Effector CD4-positive, alpha-beta T cell (primary cell): ENCODE results near the gene SMIM44.

ENCODE experiments used
- DNase-seq: peaks from one replicate; pipeline ENCODE4 v3.0.0-alpha.2; 2020

The SMIM44 gene

DNA sequence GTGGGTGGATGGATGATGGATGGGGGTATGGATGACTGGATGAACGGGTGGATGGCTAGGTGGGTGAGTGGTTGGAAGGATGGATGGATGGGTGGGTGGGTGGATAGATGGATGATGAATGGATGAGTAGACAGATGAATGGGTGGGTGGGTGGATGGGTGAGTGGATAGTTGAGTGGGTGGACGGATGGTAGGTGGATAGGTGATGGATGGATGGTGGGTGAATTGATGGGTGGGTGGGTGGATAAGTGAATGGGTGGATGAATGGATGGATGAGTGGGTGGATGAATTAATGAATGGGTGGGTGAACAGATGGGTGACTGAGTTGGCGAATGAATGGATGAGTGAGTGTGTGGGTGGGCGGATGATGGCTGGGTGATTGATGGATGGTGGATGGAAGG lies 7.8 kb downstream of the SMIM44 start:
- DNase-seq = no peak

GRCh38 chr19:3474614-3475013 lies 8.6 kb downstream of the SMIM44 start:
- no peak for DNase-seq

DNA sequence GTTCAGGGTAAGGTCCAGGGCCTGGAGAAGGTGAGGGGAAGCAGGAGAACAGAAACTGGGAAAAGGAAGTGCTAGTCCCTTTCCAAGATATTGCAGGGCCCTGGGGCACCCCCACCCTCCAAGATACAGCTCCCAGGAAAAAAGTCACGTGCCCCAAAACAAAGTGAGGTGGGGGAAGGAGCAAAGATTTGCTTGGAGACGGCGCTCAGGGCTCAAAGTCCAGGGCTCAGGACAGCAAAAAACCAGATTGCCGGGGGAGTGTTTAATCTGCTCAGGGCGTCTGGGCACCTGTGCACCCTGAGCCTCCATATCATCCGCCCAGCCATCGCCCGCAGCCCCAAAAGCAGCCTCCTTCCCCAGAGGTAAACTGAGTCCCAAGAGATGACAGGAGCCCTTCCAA lies 9.2 kb downstream of the SMIM44 start:
- no peak for DNase-seq

GRCh38 chr19:3471954-3472655 lies 11.1 kb downstream of the SMIM44 start:
- peak; percentile 21 for DNase-seq

- no peak for DNase-seq
Measured at GRCh38 chr19:3470500-3471128, 12.6 kb downstream of the SMIM44 start.

GRCh38 chr19:3469638-3470499 lies 13.4 kb downstream of the SMIM44 start:
- no peak for DNase-seq

- DNase-seq = no peak
Measured at GRCh38 chr19:3468211-3468610, 15.0 kb downstream of the SMIM44 start.

DNA sequence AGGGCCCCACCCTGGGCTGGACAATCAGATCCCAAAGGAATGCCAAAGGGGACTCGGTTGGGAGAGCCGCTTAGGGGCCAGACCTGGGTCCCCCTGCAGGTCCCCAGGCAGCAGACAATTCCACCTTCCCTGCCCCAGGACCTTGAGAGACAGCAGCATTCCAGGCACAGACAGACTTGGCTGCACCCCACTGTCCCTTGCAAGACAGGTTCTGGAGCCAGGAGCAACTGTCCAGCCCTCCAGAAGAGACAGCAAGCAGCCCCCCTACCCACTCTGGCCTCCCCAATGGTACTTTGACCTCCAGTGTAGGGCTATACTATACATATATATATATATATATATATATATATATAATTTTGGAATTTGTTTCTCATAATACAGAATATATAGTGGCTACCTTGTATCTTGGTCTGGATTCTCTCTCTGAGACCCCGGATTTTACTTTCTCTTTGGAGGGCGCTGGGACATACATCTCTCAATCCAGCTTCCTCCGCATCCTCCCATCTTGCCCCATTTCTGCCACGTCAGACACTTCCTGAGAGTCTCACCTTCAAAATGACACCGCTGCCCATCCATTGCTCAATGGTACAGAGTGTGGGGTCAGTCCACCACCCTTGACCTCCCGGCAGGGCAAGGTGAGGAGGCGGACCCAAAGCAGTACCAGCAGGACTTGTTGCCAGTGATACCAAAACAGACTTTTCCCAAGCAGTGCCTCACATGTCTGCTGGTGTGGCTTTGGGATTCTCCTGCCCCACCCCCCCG lies 15.6 kb downstream of the SMIM44 start:
- DNase-seq = no peak

DNA sequence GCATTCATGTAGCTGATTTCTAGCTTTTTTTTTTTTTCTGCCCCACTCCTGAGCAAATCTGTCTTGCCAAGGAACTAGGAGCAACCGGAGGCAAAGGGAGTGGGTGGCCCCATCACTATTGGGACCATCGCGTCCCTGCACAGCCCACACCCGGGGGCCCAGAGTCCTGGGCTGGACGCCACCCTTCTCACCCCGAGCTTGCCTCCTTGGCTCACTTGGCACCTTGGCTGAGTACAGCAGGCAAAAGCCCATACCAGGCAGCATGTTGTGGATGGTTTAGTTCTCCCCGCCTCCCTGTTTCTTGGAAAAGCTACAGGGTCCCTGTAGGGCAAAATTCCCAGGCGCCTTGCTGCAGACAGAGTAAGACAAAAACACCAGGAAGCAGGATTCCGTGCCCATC lies 16.6 kb downstream of the SMIM44 start:
- DNase-seq = no peak

- no peak for DNase-seq
Measured at GRCh38 chr19:3465552-3465951, 17.7 kb downstream of the SMIM44 start.

DNA sequence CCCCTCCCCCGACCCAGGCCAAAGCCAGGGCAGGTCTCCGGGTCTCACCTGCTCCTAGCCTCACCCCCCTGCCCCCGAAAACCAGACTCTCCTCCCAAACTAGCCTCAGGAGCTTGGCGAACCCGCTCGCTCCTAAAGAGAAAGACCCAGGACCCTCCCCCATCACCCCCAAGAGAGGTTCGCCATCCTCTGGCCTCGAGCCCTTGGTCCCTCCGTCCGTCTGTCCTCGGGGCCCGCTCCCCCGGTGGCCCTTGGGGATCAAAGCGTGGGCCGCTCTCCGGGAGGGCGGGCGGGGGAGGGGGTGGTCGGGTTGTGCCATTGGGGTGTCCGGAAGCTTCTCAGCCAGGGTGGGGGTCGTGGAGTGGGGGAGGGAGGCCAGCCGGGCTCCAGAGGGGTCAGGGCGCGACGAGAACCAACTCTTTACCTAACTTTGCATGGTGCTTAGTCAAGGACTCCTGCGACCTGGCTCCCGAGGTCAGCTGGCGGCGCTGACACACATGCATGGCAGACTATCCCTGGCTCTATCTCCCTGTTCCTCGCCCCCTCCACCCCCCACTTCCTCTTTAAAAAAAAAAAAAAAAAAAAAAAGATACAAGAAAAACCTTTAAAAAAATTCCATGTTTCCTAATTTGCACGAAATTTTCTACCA lies 18.5 kb downstream of the SMIM44 start:
- no peak for DNase-seq

GRCh38 chr19:3463714-3464586 lies 19.3 kb downstream of the SMIM44 start:
- DNase-seq = no peak

GRCh38 chr19:3462991-3463713 lies 20.1 kb downstream of the SMIM44 start:
- DNase-seq = no peak

DNA sequence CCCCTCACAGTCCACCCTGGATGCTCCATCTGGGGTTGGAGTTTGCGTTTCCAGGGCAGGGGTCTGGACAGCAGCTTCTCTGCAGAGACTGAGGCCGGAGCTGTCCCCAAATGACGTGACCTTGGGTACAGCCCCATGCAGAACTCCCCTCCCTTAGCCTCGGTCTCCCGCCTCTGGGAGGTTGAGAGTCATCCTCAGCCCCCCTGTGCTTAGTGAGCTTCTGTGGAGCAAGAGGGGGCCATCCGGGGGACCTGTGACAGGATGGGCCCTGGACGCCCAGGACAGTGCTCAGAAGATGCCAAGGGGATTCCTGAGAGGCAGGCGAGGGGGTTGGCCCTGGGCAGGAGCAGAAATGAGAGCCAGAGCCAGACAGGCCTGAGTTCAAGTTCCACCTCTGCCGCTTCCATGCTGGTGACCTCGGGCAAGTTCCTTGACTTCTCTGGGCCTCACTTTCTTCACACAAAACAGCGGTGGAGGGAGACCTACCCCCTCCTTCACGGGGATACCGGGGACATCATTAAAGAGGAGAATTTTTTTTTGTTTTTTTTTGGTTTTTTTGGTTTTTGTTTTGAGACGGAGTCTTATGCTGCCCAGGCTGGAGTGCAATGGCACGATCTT lies 23.2 kb downstream of the SMIM44 start:
- DNase-seq = no peak

GRCh38 chr19:3459089-3459881 lies 24.0 kb downstream of the SMIM44 start:
- no peak for DNase-seq

DNA sequence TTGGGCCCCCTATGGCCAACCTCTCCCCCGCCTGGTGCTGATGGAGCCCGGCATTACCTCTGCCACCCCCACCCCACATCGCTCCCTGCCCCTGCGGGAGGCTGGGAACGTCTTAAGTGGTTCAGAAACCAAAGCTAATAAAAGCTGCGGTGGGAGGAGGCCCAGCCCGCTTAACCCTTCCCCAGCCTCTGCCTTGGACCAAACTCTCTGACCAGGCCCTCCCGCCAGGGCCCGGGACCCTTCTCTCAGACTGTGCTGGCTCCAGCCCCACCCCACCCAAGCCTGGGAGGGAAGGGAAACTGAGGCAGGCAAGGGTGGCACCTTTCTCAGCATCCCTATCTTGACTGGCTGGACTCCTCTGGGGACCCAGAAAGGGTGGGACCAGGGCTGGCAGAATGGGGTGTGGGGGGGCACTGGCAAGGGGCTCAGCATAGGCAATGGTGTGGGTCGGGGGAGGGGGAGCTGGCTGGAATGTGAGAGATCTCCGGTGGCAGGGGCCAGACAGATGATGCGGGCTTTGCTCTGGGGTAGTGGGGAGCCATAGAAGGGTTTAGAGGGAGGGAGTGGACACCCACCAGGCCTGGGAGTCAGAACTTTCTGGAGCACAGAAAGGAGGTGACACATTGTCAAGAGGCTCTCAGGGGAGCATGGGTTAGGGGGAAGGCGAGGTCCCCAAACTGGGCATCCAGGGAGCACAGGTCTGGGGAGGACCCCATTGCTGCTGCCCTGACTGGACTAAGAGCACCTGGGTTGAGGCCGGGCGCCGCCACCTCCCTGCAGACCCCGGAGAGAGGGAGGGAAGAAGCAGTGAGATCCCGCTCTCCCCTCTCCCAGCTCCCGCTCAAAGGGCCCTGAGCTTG lies 24.8 kb downstream of the SMIM44 start:
- DNase-seq = no peak

GRCh38 chr19:3457528-3458228 lies 25.6 kb downstream of the SMIM44 start:
- no peak for DNase-seq
